Endothelial cell of umbilical vein (primary cell): ENCODE data around the gene SNRPN. TPM values are rescaled to one million over a fixed set of nuclear protein-coding genes. Genes with fewer than 3 reads are reported as not detected.
A peak's percentile ranks its signal among the peaks of the same experiment; 100 is the strongest.

Source experiments
- BruUV-seq: library from RNA; stranded (reverse); fragments of 400-500 nt; replicated peaks from 2 replicates; lab custom pipeline; 2021; lab: Mats Ljungman, UMichigan
- CTCF ChIA-PET: fragments of 300-600, 350-600 bp; sonication (Branson Sonifier 250); formaldehyde crosslinking; loops from one replicate; lab custom pipeline; 2021; ENCODE audit warnings: antibody characterized with exemption, inconsistent platforms; lab: Charles Lee
- POLR2A ChIA-PET: fragments of 300-600, 350-600 bp; sonication (Branson Sonifier 250); formaldehyde crosslinking; loops from one replicate; lab custom pipeline; 2021; ENCODE audit warnings: antibody characterized with exemption, inconsistent platforms; lab: Charles Lee
- DNase-seq: peaks from one replicate; pipeline ENCODE4 v3.0.0-alpha.2; 2011; ENCODE audit warnings: low read depth, low spot score
- FAIRE-seq: peaks from 2 replicates; lab custom pipeline; 2011; peaks lifted over from hg19 to GRCh38; lab: Jason Lieb, UNC
- H2AFZ ChIP-seq: 2 replicates; pipeline ENCODE4 v1.6.0; 2012; ENCODE audit warnings: low read depth, low read length, control low read depth, inconsistent platforms
- H3K27ac ChIP-seq: 2 replicates; pipeline ENCODE4 v1.5.1; 2011; ENCODE audit warnings: low read depth, mild to moderate bottlenecking, control low read depth, low read length, moderate library complexity; ENCODE audit not compliant: insufficient read depth
- H3K27me3 ChIP-seq, 2 experiments: 2 replicates each; pipeline versions ENCODE4 v1.6.0 to v1.6.1; 2011; ENCODE audit warnings: low read length in 2 of 2, mixed read lengths in 1 of 2; ENCODE audit not compliant: control insufficient read depth in 2 of 2, insufficient read depth in 2 of 2
- H3K36me3 ChIP-seq, 2 experiments: 2 replicates in 1 of 2; 3 replicates in 1 of 2; pipeline ENCODE4 v1.5.1; 2011; ENCODE audit warnings: low read length in 2 of 2, mild to moderate bottlenecking in 1 of 2, moderate library complexity in 1 of 2; ENCODE audit not compliant: control insufficient read depth in 2 of 2, insufficient read depth in 2 of 2; ENCODE audit errors: extremely low read depth in 1 of 2
- H3K4me1 ChIP-seq: 3 replicates; pipeline ENCODE4 v1.5.1; 2011; ENCODE audit warnings: mild to moderate bottlenecking, low read length; ENCODE audit not compliant: control insufficient read depth, insufficient read depth; ENCODE audit errors: extremely low read depth
- H3K4me2 ChIP-seq: 2 replicates; pipeline ENCODE4 v1.6.1; 2011; ENCODE audit warnings: low read length, control low read depth, mixed read lengths; ENCODE audit not compliant: insufficient read depth
- H3K4me3 ChIP-seq, 3 experiments: fragments of 200-600 bp in 1 of 3; sonication (generic), shearing (Covaris generic) in 1 of 3; replicated peaks in 1 of 3; 2 replicates each; pipeline ENCODE4 v1.5.1; 2011 to 2016; ENCODE audit warnings: control low read depth in 3 of 3, low read length in 3 of 3, mild to moderate bottlenecking in 2 of 3, inconsistent platforms in 1 of 3, low read depth in 1 of 3, moderate library complexity in 1 of 3; ENCODE audit not compliant: insufficient read depth in 1 of 3
- H3K79me2 ChIP-seq: 2 replicates; pipeline ENCODE4 v1.6.0; 2012; ENCODE audit warnings: low read length, inconsistent platforms; ENCODE audit not compliant: control insufficient read depth, insufficient read depth
- H3K9ac ChIP-seq: replicated peaks from 2 replicates; pipeline ENCODE3; 2011; ENCODE audit warnings: low read length, control low read depth; ENCODE audit not compliant: insufficient read depth; ENCODE audit errors: extremely low read depth
- H3K9me1 ChIP-seq: replicated peaks from 3 replicates; pipeline ENCODE4 v1.6.0; 2011; ENCODE audit warnings: mild to moderate bottlenecking, low read length; ENCODE audit not compliant: control insufficient read depth, insufficient read depth; ENCODE audit errors: extremely low read depth
- H3K9me3 ChIP-seq: replicated peaks from 2 replicates; pipeline ENCODE4 v1.5.1; 2012; ENCODE audit warnings: low read length, inconsistent platforms; ENCODE audit not compliant: control insufficient read depth, insufficient read depth
- H4K20me1 ChIP-seq: replicated peaks from 2 replicates; pipeline ENCODE3; 2011; ENCODE audit warnings: mild to moderate bottlenecking, low read length; ENCODE audit not compliant: control insufficient read depth, insufficient read depth; ENCODE audit errors: extremely low read depth
- EZH2 ChIP-seq: IDR thresholded peaks from 2 replicates; pipeline ENCODE4 v1.6.1; 2012; ENCODE audit warnings: borderline replicate concordance, low read depth, mild to moderate bottlenecking, moderate library complexity, low read length, inconsistent platforms; ENCODE audit not compliant: severe bottlenecking
- FOS ChIP-seq: IDR thresholded peaks from 2 replicates; pipeline ENCODE4 v1.6.1; 2011; ENCODE audit warnings: mild to moderate bottlenecking, low read length, moderate library complexity, borderline replicate concordance; ENCODE audit not compliant: insufficient read depth
- GATA2 ChIP-seq: IDR thresholded peaks from 2 replicates; pipeline ENCODE4 v1.7.0; 2011; ENCODE audit warnings: low read depth, mild to moderate bottlenecking, moderate library complexity, mixed read lengths, low read length; ENCODE audit not compliant: insufficient read length, insufficient read depth
- JUN ChIP-seq: IDR thresholded peaks from 2 replicates; pipeline ENCODE4 v1.6.1; 2011; ENCODE audit warnings: borderline replicate concordance, low read depth; ENCODE audit not compliant: insufficient read length, insufficient read depth
- MYC ChIP-seq: IDR thresholded peaks from one replicate; pipeline ENCODE4 v1.6.1; 2011; ENCODE audit warnings: mild to moderate bottlenecking, low read depth, low read length
- POLR2A ChIP-seq: IDR thresholded peaks from 2 replicates; pipeline ENCODE4 v1.6.1; 2012; ENCODE audit warnings: low read depth, mild to moderate bottlenecking, control low read depth, low read length
- POLR2AphosphoS5 ChIP-seq: IDR thresholded peaks from 2 replicates; pipeline ENCODE4 v1.6.1; 2012; ENCODE audit warnings: low read depth, mild to moderate bottlenecking, control low read depth, low read length, moderate library complexity; ENCODE audit not compliant: insufficient read depth
- dilution Hi-C: fragments of 300-500 bp; cut with MboI; formaldehyde crosslinking; loops from one replicate; pipeline ENCODE4 v1.15.0; 2019; ENCODE audit warnings: low sequenced_read_pairs; ENCODE audit not compliant: extremely low pct_ligation_motif_present
- intact Hi-C: fragments of 100-400 bp; cut with micrococcal nuclease; formaldehyde crosslinking; loops from one replicate; pipeline ENCODE4 v1.10.0; 2022
- polyA plus RNA-seq, 4 experiments: library from polyadenylated mRNA; depleted of rRNA in 3 of 4; stranded (reverse) in 3 of 4; unstranded in 1 of 4; fragments of >200 nt; gene quantifications; 2 replicates each; pipeline versions ENCODE4 v1.2.1 to v1.2.3, GENCODE V29; 2011 to 2012; ENCODE audit warnings: missing spikeins in 1 of 4
- total RNA-seq: library from RNA; stranded (reverse); gene quantifications from 2 replicates; pipeline ENCODE4 v1.2.3, GENCODE V29; 2021
- TF ChIP-seq, protein P1 (sequence below), 2 donors: IDR thresholded peaks; 1 replicate in 1 of 2; 2 replicates in 1 of 2; pipeline ENCODE4 v1.5.1; 2011; ENCODE audit warnings: low read length in 2 of 2, mild to moderate bottlenecking in 2 of 2, moderate library complexity in 2 of 2, control low read depth in 1 of 2, inconsistent platforms in 1 of 2, low read depth in 1 of 2; ENCODE audit not compliant: insufficient read depth in 1 of 2; ENCODE audit errors: extremely low read depth in 1 of 2
- TF ChIP-seq, protein P2 (sequence below): IDR thresholded peaks from 2 replicates; pipeline ENCODE4 v1.6.1; 2011; ENCODE audit not compliant: insufficient read depth, insufficient read length

Gene SNRPN
- total and polyA plus RNA-seq, 2 donors (not counting 3 experiments of a cell fraction or from before 2014, with no cell fraction given), result 103 to 163 TPM

DNA sequence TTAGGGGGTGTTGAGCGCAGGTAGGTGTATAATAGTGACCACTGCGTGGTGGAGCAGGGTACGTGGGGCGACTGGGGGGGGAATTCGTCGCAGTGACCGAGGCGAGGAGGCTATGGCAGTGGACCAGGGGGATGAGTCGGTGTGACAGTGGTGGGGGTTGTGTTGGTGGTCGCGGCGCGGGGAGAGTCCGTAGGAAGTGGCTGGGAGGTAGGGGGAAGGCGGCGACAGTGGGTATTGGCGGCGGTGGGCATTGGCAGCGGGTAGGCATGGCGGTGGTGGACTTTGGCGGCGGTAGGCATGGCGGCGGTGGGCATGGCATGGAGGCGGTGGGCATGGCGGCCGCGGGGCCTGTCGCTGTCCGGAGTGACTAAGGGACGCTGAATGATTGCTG, 739 bp downstream of the SNRPN start:
- peak overlapping the region; percentile 73 for H3K4me2 ChIP-seq
- no TSS peak for BruUV-seq
- ChIA-PET CTCF (interaction anchor here (0.6 to 0.7 kb wide), 2 partner anchors 22 to 34 kb away, joined by 3 to 4 read pairs; no protein-coding TSS in a partner anchor), POLR2A (interaction anchor here (0.6 to 0.7 kb wide), 2 partner anchors 46 to 493 kb away, joined by 3 to 11 read pairs; no protein-coding TSS in a partner anchor)
- H3K36me3 ChIP-seq, result no peaks in the 10 kb centered on the region
- H3K9me3 ChIP-seq, result no peaks in the 10 kb centered on the region
- peak overlapping the region; percentile 41 to 95 (median 79) for H3K4me3 ChIP-seq
- TF ChIP-seq MYC (no peak), EZH2 (no peak), POLR2AphosphoS5 (no peak), POLR2A (no peak), FOS (no peak), GATA2 (no peak), JUN (no peak)
- TF ChIP-seq, protein P1, sequence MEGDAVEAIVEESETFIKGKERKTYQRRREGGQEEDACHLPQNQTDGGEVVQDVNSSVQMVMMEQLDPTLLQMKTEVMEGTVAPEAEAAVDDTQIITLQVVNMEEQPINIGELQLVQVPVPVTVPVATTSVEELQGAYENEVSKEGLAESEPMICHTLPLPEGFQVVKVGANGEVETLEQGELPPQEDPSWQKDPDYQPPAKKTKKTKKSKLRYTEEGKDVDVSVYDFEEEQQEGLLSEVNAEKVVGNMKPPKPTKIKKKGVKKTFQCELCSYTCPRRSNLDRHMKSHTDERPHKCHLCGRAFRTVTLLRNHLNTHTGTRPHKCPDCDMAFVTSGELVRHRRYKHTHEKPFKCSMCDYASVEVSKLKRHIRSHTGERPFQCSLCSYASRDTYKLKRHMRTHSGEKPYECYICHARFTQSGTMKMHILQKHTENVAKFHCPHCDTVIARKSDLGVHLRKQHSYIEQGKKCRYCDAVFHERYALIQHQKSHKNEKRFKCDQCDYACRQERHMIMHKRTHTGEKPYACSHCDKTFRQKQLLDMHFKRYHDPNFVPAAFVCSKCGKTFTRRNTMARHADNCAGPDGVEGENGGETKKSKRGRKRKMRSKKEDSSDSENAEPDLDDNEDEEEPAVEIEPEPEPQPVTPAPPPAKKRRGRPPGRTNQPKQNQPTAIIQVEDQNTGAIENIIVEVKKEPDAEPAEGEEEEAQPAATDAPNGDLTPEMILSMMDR (IDR thresholded peaks at IDR 0.05; ENCODE audit: extremely low read depth in 1 of 2, insufficient read depth in 1 of 2, low read depth in 1 of 2, low read length in 2 of 2), result no peak
- TF ChIP-seq, protein P2, sequence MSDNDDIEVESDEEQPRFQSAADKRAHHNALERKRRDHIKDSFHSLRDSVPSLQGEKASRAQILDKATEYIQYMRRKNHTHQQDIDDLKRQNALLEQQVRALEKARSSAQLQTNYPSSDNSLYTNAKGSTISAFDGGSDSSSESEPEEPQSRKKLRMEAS, result no peak
- dilution Hi-C loops (no loop called here), intact Hi-C loops (loop anchor here (1.0 to 10.0 kb wide), 3 partner anchors 9 to 1311 kb away; partner anchors contain the start of gene MAGEL2)
- H3K79me2 ChIP-seq, result peaks cover 55% of the 10 kb centered on the region
- no peaks in the 10 kb centered on the region for H3K9me1 ChIP-seq
- DNase-seq, result no peak
- no peak for FAIRE-seq
- peaks cover 2% of the 10 kb centered on the region for H3K4me1 ChIP-seq
- no peaks in the 10 kb centered on the region for H4K20me1 ChIP-seq
- H3K27me3 ChIP-seq, result no peaks in the 10 kb centered on the region
- H3K27ac ChIP-seq, result peak overlapping the region; percentile 64
- peak overlapping the region; percentile 75 for H2AFZ ChIP-seq
- peak overlapping the region; percentile 73 for H3K9ac ChIP-seq
